ENCODE measurements around the gene HM13.

The HM13 gene

GRCh38 chr20:31555203-31555775, 41.0 kb downstream of the HM13 start:
- Histone ChIP-seq H3K36me3 (ENCODE audit: insufficient read depth, low read length) (peaks cover 46% of the 10 kb centered on the region; the same call in 1 of the 2 replicates), H3K4me3 (ENCODE audit: low read length, poor library complexity, severe bottlenecking) (no peak overlapping the region), H3K9me3 (ENCODE audit: insufficient read depth, low read depth, low read length) (no peaks in the 10 kb centered on the region), H3F3A (ENCODE audit: low read depth) (no peaks in the 10 kb centered on the region), H2AFZ (ENCODE audit: low read length) (no peak overlapping the region), H3K27me3 (ENCODE audit: insufficient read depth, low read length, poor library complexity, severe bottlenecking) (no peaks in the 10 kb centered on the region), H3K9ac (ENCODE audit: low read depth, low read length, poor library complexity, severe bottlenecking) (no peak overlapping the region), H3K4me2 (ENCODE audit: low read depth, low read length, poor library complexity, severe bottlenecking) (no peak overlapping the region), H3K9me2 (replicated peaks; ENCODE audit: low read depth, low read length) (no peaks in the 10 kb centered on the region), H4K20me1 (ENCODE audit: insufficient read depth, low read length, poor library complexity, severe bottlenecking) (no peaks in the 10 kb centered on the region), H3K4me1 (ENCODE audit: insufficient read depth, low read length, poor library complexity, severe bottlenecking) (peaks cover 5% of the 10 kb centered on the region), H3K79me2 (ENCODE audit: insufficient read depth, low read length) (no peaks in the 10 kb centered on the region)
- TF ChIP-seq CTCF (conservative IDR thresholded peaks at IDR 0.05; ENCODE audit: low read length) (no peak), EZH2phosphoT487 (IDR thresholded peaks at IDR 0.05; ENCODE audit: borderline replicate concordance) (no peak)

GRCh38 chr20:31559704-31560093, 45.5 kb downstream of the HM13 start:
- Histone ChIP-seq H3K4me3 (ENCODE audit: low read length, poor library complexity, severe bottlenecking) (no peak overlapping the region), H4K20me1 (ENCODE audit: insufficient read depth, low read length, poor library complexity, severe bottlenecking) (no peaks in the 10 kb centered on the region), H3K9ac (ENCODE audit: low read depth, low read length, poor library complexity, severe bottlenecking) (no peak overlapping the region), H3K4me2 (ENCODE audit: low read depth, low read length, poor library complexity, severe bottlenecking) (no peak overlapping the region), H3K36me3 (ENCODE audit: insufficient read depth, low read length) (peaks cover 50% of the 10 kb centered on the region; the same call in 1 of the 2 replicates), H3F3A (ENCODE audit: low read depth) (no peaks in the 10 kb centered on the region), H3K4me1 (ENCODE audit: insufficient read depth, low read length, poor library complexity, severe bottlenecking) (peaks cover 10% of the 10 kb centered on the region), H2AFZ (ENCODE audit: low read length) (no peak overlapping the region), H3K27me3 (ENCODE audit: insufficient read depth, low read length, poor library complexity, severe bottlenecking) (no peaks in the 10 kb centered on the region), H3K9me3 (ENCODE audit: insufficient read depth, low read depth, low read length) (no peaks in the 10 kb centered on the region), H3K9me2 (replicated peaks; ENCODE audit: low read depth, low read length) (no peaks in the 10 kb centered on the region), H3K79me2 (ENCODE audit: insufficient read depth, low read length) (no peaks in the 10 kb centered on the region)
- TF ChIP-seq EZH2phosphoT487 (IDR thresholded peaks at IDR 0.05; ENCODE audit: borderline replicate concordance): no peak
- no peak for TF ChIP-seq CTCF (conservative IDR thresholded peaks at IDR 0.05; ENCODE audit: low read length)

DNA sequence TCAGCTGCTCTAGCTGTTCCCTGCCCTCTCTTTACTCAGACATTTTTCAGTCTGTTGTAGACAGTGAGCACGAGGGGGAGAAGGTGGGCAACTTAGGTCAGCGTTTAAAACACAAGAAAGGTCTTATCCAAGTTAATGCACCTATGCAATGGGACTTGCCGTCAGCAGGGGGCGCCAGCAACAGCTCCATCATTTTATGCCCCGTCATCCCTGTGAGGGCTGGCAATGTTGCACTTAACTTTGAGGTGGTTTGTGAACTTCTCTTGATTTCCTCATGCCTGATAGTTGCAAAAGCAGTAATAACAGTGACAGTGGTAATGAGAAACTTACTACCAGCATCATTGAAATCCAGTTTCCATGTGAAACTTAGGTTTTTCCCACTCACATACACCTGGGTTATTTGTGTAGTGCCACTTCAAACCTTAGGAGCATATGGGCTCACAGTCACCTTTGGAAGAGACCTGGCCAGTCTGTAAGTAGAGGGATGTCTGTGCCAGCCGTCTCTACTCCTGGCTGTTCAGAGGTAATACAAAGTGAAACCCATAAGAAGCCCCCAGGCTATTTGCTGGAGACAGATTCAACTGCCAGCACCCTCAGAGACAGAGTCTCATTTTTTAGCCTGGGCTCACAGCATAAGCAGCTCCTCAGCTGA, 46.0 kb downstream of the HM13 start:
- Histone ChIP-seq H3K4me3 (ENCODE audit: low read length, poor library complexity, severe bottlenecking) (no peak overlapping the region), H3K27me3 (ENCODE audit: insufficient read depth, low read length, poor library complexity, severe bottlenecking) (no peaks in the 10 kb centered on the region), H3K9me2 (replicated peaks; ENCODE audit: low read depth, low read length) (no peaks in the 10 kb centered on the region), H4K20me1 (ENCODE audit: insufficient read depth, low read length, poor library complexity, severe bottlenecking) (no peaks in the 10 kb centered on the region), H3K4me1 (ENCODE audit: insufficient read depth, low read length, poor library complexity, severe bottlenecking) (peaks cover 10% of the 10 kb centered on the region), H3K79me2 (ENCODE audit: insufficient read depth, low read length) (no peaks in the 10 kb centered on the region), H3K9me3 (ENCODE audit: insufficient read depth, low read depth, low read length) (no peaks in the 10 kb centered on the region), H3K9ac (ENCODE audit: low read depth, low read length, poor library complexity, severe bottlenecking) (no peak overlapping the region), H3K36me3 (ENCODE audit: insufficient read depth, low read length) (peaks cover 45% of the 10 kb centered on the region; the same call in 1 of the 2 replicates), H3F3A (ENCODE audit: low read depth) (no peaks in the 10 kb centered on the region), H2AFZ (ENCODE audit: low read length) (no peak overlapping the region), H3K4me2 (ENCODE audit: low read depth, low read length, poor library complexity, severe bottlenecking) (peak overlapping the region; percentile 8)
- TF ChIP-seq CTCF (conservative IDR thresholded peaks at IDR 0.05; ENCODE audit: low read length) (peak; percentile 96), EZH2phosphoT487 (IDR thresholded peaks at IDR 0.05; ENCODE audit: borderline replicate concordance) (no peak)

Data from Loucy (cell line).